ENCODE results near the gene ATP2C2. TPM values are rescaled to one million over a fixed set of nuclear protein-coding genes. Genes with fewer than 3 reads are reported as not detected.

Gene ATP2C2
- polyA plus RNA-seq, 1 of the 3 experiments (the other 2 are of a cell fraction): 0.33 TPM

DNA sequence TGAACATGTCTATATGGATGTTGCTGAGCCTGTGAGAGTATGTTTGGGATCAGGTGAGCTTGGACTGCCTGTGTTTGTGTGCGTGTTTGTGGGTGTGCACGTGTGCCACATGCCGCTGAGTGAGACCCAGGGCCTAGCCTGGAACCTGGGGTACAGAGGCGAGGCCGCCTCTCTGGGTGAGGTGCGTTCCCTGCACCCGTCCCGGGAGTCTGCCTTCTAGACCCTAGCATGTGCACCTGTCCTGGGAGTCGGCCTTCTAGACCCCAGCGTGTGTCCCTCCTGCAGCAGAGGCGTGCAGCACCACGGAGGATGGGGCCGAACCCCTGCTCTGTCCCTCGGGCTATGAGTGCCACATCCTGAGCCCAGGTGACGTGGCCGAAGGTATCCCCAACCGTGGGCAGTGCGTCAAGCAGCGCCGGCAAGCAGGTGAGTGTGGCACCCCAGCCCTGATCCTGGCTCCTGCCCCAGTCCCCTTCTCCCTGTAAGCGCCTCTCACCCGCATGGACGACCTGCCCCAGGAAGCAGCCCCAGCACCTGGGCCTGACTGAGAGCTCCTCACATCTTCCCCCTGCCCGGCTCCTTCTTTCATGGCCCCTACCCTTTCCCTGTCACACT lies 49.1 kb upstream of the ATP2C2 start:
- WGBS (ENCODE audit: low lambda C conversion rate): 66% methylated on average over 7 of the region's 24 CpGs
- Histone ChIP-seq H3K27ac (ENCODE audit: low read depth in 2 of 2, low read length in 1 of 2) (no peak overlapping the region), H3K9ac (no peak overlapping the region), H3K79me2 (ENCODE audit: insufficient read depth) (no peaks in the 10 kb centered on the region), H3K27me3 (ENCODE audit: insufficient read depth) (peaks cover 43% of the 10 kb centered on the region), H3K4me2 (no peak overlapping the region), H3F3A (replicated peaks; ENCODE audit: insufficient read depth) (no peaks in the 10 kb centered on the region), H4K20me1 (ENCODE audit: insufficient read depth) (no peaks in the 10 kb centered on the region), H3K9me2 (no peaks in the 10 kb centered on the region), H3K36me3 (replicated peaks in 1 of 2; ENCODE audit: control insufficient read depth in 1 of 2, insufficient read depth in 2 of 2, low read length in 1 of 2) (no peaks in the 10 kb centered on the region), H2AFZ (ENCODE audit: low read depth) (no peak overlapping the region), H3K4me3 (ENCODE audit: low read depth in 2 of 2, low read length in 1 of 2) (no peak overlapping the region), H3K9me3 (no peaks in the 10 kb centered on the region), H3K4me1 (ENCODE audit: control insufficient read depth in 1 of 2, insufficient read depth in 2 of 2, low read depth in 1 of 2, low read length in 1 of 2) (no peaks in the 10 kb centered on the region)
- TF ChIP-seq YY1 (IDR thresholded peaks at IDR 0.05; ENCODE audit: low read depth) (no peak), FOXM1 (IDR thresholded peaks at IDR 0.05; ENCODE audit: low read depth) (no peak), EZH2phosphoT487 (IDR thresholded peaks at IDR 0.05; ENCODE audit: borderline replicate concordance, low read depth) (no peak), TAF1 (IDR thresholded peaks at IDR 0.05; ENCODE audit: borderline replicate concordance, low read depth, low read length) (no peak), MEF2A (IDR thresholded peaks at IDR 0.05; ENCODE audit: borderline replicate concordance, low read depth) (no peak), RCOR1 (IDR thresholded peaks at IDR 0.05; ENCODE audit: low read length) (no peak), RAD21 (IDR thresholded peaks at IDR 0.05; ENCODE audit: low read length) (no peak), GABPA (IDR thresholded peaks at IDR 0.05; ENCODE audit: low read depth) (no peak), POLR2AphosphoS5 (IDR thresholded peaks at IDR 0.05; ENCODE audit: low read depth, low read length) (no peak), SIN3A (IDR thresholded peaks at IDR 0.05; ENCODE audit: borderline replicate concordance, low read depth, low read length) (no peak)
- TF ChIP-seq, protein P1, sequence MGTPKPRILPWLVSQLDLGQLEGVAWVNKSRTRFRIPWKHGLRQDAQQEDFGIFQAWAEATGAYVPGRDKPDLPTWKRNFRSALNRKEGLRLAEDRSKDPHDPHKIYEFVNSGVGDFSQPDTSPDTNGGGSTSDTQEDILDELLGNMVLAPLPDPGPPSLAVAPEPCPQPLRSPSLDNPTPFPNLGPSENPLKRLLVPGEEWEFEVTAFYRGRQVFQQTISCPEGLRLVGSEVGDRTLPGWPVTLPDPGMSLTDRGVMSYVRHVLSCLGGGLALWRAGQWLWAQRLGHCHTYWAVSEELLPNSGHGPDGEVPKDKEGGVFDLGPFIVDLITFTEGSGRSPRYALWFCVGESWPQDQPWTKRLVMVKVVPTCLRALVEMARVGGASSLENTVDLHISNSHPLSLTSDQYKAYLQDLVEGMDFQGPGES (IDR thresholded peaks at IDR 0.05; ENCODE audit: low read depth, low read length): no peak
- TF ChIP-seq, protein P2, sequence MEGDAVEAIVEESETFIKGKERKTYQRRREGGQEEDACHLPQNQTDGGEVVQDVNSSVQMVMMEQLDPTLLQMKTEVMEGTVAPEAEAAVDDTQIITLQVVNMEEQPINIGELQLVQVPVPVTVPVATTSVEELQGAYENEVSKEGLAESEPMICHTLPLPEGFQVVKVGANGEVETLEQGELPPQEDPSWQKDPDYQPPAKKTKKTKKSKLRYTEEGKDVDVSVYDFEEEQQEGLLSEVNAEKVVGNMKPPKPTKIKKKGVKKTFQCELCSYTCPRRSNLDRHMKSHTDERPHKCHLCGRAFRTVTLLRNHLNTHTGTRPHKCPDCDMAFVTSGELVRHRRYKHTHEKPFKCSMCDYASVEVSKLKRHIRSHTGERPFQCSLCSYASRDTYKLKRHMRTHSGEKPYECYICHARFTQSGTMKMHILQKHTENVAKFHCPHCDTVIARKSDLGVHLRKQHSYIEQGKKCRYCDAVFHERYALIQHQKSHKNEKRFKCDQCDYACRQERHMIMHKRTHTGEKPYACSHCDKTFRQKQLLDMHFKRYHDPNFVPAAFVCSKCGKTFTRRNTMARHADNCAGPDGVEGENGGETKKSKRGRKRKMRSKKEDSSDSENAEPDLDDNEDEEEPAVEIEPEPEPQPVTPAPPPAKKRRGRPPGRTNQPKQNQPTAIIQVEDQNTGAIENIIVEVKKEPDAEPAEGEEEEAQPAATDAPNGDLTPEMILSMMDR (IDR thresholded peaks at IDR 0.05): no peak
- TF ChIP-seq, protein P3, sequence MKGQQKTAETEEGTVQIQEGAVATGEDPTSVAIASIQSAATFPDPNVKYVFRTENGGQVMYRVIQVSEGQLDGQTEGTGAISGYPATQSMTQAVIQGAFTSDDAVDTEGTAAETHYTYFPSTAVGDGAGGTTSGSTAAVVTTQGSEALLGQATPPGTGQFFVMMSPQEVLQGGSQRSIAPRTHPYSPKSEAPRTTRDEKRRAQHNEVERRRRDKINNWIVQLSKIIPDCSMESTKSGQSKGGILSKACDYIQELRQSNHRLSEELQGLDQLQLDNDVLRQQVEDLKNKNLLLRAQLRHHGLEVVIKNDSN (IDR thresholded peaks at IDR 0.05; ENCODE audit: borderline replicate concordance, low read depth): no peak
- TF ChIP-seq, protein P4, sequence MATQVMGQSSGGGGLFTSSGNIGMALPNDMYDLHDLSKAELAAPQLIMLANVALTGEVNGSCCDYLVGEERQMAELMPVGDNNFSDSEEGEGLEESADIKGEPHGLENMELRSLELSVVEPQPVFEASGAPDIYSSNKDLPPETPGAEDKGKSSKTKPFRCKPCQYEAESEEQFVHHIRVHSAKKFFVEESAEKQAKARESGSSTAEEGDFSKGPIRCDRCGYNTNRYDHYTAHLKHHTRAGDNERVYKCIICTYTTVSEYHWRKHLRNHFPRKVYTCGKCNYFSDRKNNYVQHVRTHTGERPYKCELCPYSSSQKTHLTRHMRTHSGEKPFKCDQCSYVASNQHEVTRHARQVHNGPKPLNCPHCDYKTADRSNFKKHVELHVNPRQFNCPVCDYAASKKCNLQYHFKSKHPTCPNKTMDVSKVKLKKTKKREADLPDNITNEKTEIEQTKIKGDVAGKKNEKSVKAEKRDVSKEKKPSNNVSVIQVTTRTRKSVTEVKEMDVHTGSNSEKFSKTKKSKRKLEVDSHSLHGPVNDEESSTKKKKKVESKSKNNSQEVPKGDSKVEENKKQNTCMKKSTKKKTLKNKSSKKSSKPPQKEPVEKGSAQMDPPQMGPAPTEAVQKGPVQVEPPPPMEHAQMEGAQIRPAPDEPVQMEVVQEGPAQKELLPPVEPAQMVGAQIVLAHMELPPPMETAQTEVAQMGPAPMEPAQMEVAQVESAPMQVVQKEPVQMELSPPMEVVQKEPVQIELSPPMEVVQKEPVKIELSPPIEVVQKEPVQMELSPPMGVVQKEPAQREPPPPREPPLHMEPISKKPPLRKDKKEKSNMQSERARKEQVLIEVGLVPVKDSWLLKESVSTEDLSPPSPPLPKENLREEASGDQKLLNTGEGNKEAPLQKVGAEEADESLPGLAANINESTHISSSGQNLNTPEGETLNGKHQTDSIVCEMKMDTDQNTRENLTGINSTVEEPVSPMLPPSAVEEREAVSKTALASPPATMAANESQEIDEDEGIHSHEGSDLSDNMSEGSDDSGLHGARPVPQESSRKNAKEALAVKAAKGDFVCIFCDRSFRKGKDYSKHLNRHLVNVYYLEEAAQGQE (IDR thresholded peaks at IDR 0.05; ENCODE audit: low read depth, low read length): no peak
- TF ChIP-seq, protein P5, sequence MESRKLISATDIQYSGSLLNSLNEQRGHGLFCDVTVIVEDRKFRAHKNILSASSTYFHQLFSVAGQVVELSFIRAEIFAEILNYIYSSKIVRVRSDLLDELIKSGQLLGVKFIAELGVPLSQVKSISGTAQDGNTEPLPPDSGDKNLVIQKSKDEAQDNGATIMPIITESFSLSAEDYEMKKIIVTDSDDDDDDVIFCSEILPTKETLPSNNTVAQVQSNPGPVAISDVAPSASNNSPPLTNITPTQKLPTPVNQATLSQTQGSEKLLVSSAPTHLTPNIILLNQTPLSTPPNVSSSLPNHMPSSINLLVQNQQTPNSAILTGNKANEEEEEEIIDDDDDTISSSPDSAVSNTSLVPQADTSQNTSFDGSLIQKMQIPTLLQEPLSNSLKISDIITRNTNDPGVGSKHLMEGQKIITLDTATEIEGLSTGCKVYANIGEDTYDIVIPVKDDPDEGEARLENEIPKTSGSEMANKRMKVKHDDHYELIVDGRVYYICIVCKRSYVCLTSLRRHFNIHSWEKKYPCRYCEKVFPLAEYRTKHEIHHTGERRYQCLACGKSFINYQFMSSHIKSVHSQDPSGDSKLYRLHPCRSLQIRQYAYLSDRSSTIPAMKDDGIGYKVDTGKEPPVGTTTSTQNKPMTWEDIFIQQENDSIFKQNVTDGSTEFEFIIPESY (IDR thresholded peaks at IDR 0.05; ENCODE audit: borderline replicate concordance, low read depth): no peak
- POLR2A ChIA-PET: no interaction called here
- CTCF ChIA-PET: no interaction called here
- no peak for DNase-seq

Data from SK-N-SH (cell line).